Hematopoietic multipotent progenitor cell treated with erythropoietin and hydrocortisone succinate and interleukin-3 and kit ligand, for 8 days (in vitro differentiated cells): ENCODE data around the gene WNT7A.
"Not testable (repeated sequence)": the region's sequence is repeated elsewhere in the genome, so short reads cannot be mapped to it uniquely, and the experiment has no call there.

Experiments
- DNase-seq: peaks from one replicate; pipeline ENCODE4 v3.0.0-alpha.2; 2015

Gene WNT7A

DNA sequence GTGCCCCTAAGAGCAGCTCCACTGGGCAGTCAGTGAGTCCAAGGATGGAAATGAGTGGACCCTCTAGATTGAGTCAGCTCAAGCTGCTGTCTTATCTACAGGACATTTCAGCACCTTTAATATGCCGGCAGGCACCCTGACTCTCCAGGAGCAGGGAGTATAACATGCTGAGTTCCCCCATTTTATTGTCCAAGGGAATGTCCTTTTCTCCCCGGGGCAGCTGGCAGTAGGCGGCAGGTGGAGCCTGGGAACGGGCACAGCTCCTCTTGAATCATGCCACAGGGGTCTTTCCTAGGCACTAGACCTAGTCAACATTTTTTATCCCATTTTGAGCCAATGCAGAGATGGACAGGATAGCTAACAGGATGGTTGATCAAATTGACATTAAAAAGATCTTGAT is 14.8 kb downstream of the WNT7A start:
- DNase-seq = no peak

- no peak for DNase-seq
These were observed 15.8 kb downstream of the WNT7A start for GRCh38 chr3:13863965-13864595.

- DNase-seq = no peak
These were observed 16.4 kb downstream of the WNT7A start for GRCh38 chr3:13863382-13863952.

DNA sequence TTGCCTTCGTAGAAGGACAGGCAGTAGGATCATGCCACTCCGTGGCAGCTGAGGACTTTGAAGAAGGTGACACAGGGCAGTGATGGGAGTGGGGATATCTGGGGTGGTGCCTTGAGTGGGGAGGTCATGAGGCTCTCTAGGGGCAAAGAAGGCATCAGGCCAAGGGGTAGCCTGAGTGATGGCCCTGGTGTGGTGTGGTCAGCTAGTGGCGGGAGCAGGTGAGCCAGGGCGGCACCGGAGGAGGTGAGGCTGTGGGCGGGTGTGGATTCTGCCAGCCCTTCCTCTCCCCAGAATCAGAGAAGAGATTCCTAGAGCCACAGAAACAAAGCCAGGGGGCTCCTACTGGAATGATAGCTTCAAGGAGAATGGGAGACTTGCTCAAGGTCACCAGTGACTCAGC is 18.4 kb downstream of the WNT7A start:
- DNase-seq = no peak

- no peak for DNase-seq
These were observed 19.9 kb downstream of the WNT7A start for GRCh38 chr3:13860001-13860400.

GRCh38 chr3:13858768-13859520 is 20.9 kb downstream of the WNT7A start:
- no peak for DNase-seq

DNA sequence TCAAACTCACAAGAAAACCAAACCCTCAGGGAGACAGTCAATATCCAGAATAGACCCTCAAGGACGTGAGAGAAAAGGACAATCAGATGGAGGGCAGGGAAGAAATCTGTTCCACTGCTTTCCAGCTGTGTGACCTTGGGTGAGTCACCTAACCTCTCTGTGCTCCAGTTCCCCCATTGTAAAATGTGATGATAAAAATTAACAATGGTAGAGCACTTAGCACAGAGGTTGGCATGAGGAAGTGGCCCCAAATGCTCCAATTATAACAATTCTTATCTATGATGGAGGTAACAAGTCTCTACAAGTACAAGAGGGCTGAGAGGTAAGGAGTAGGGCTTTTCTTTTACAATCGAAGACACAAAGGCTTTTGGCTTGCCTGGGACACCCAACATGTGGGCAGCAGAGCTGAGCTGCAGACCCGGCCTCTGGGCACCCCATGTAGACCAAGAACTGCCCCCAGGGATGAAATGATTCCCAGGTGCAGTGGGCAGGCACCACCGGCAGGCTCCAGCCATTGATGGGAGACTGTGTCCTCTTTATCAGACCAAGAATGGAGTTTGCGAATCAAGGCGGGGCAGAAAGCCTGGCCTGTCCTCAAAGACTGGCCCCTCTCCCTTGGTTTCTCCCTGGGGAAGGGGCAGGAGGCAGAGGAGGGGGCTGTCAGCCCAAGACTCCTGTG is 22.0 kb downstream of the WNT7A start:
- DNase-seq = no peak

DNA sequence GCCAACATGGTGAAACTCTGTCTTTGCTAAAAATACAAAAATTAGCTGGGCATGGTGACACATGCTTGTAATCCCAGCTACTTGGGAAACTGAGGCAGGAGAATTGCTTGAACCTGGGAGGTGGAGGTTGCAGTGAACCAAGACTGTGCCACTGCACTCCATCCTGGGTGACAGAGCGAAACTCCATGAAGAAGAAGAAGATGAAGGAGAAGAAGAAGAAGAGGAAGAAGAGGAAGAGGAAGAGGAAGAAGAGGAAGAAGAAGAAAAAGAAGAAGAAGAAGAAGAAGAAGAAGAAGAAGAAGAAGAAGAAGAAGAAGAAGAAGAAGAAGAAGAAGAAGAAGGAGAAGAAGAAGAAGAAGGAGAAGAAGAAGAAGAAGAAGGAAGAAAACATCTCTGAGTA is 23.2 kb downstream of the WNT7A start:
- not testable (repeated sequence) for DNase-seq

DNA sequence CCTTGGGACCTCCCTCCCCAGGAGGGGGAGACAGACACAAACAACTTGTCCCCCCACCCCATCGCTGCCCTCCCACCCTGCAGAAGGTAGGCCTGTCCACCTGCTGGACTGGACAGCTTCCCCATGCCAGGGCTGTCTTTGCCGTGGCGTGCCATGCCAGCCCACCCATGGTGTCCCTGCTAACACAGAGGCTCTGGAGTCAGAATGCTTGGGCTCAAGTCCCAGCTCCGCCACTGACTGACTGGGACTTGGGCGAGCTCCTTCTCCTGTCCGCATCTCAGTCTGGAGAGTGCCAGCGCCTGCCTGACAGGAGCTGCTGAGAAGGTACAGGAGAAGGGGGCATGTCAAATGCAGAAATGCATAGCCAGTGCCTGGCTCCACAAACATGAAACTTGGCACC is 23.9 kb downstream of the WNT7A start:
- DNase-seq = no peak

DNA sequence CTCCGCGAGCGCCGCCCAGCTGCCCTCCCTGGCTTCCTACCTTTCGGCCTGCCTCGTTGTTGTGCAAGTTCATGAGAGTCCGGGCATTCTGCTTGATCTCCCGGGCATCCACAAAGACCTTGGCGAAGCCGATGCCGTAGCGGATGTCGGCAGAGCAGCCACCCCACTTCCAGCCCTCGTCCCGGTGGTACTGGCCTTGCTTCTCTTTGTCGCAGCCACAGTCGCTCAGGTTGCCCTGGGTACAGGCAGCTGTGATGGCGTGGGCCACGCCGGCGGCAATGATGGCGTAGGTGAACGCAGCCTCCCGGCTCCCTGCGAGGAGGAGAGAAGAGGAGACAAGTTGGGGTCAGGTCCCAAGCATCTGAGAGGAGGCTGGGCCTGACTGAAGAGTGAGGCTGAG is 25.4 kb downstream of the WNT7A start:
- no peak for DNase-seq

GRCh38 chr3:13853978-13854296 is 25.9 kb downstream of the WNT7A start:
- DNase-seq = no peak

- DNase-seq = no peak
These were observed 26.5 kb downstream of the WNT7A start for GRCh38 chr3:13853256-13853977.

GRCh38 chr3:13852638-13853009 is 27.2 kb downstream of the WNT7A start:
- no peak for DNase-seq

GRCh38 chr3:13851997-13852637 is 27.8 kb downstream of the WNT7A start:
- DNase-seq = no peak

DNA sequence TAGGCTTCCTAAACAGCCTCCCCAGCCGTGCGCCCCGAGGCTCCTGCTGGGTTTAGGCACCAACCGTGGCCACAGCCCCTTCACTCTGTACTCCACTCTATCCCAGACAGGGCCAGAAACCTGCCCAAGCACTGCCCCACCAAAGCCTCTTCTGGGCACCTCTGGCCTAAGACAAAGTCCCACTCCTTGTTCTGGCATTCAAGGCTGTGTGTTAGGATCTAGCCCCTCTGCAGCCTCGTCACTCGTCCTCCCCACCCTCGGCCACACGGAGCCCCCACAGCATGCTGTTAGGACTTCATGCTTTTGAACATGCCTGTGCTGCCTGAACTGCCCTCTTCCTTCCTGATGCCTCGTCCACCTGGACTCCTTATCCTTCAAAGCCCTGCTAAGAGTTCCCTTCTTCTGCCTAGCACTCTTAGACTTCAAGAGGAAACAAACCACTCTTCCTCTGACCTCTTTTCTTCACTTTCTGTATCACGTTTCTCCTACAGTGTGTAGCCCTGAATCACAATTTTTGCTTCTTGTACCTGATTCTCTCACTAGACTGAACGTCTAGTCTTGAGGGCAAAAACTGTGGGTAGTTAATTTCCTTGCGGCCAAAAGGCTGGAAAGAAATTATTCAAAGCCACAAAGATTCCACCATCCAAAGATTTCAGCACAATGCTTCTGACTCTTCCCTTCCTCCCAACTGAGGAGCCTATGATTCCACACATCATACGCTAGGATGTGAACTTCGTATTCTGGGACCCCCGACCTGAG is 28.6 kb downstream of the WNT7A start:
- no peak for DNase-seq

GRCh38 chr3:13850161-13850945 is 29.5 kb downstream of the WNT7A start:
- no peak for DNase-seq

- DNase-seq = no peak
These were observed 30.9 kb downstream of the WNT7A start for GRCh38 chr3:13849018-13849417.

- DNase-seq = no peak
These were observed 32.9 kb downstream of the WNT7A start for GRCh38 chr3:13846716-13847570.

GRCh38 chr3:13846238-13846637 is 33.6 kb downstream of the WNT7A start:
- DNase-seq = no peak

DNA sequence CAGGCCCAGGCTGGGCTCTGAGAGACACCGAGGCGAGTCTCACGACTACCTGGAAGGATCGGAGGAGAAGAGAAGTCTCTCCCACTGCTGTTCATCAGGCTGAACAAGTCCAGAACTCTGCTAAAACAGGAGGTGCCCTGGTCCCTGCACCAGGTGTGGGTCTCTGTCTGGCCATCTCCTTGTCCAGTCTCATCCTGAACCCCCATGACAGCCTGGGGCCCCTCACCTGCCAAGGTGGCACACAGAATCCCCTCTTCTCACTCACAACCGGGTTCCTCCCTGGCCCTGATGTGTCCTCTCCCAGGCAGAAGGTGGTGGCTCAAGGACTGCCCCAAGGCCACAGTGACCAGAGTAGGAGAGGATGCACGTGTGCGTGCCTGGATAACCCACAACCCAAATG is 34.1 kb downstream of the WNT7A start:
- DNase-seq = no peak
